GM19193 (cell line): ENCODE data around the gene HECW1.

Experiments used
- POLR2A ChIP-seq: IDR thresholded peaks from 4 replicates; pipeline ENCODE4 v1.6.1; 2011; ENCODE audit not compliant: insufficient read depth, insufficient read length; ENCODE audit errors: extremely low read depth

The HECW1 gene

GRCh38 chr7:43135129-43135528 lies 22.7 kb downstream of the HECW1 start:
- no peak for TF ChIP-seq POLR2A

GRCh38 chr7:43136064-43136463 lies 23.6 kb downstream of the HECW1 start:
- TF ChIP-seq POLR2A: no peak

- no peak for TF ChIP-seq POLR2A
These were observed 25.4 kb downstream of the HECW1 start for GRCh38 chr7:43137811-43138210.

GRCh38 chr7:43138710-43139109 lies 26.3 kb downstream of the HECW1 start:
- TF ChIP-seq POLR2A: no peak

DNA sequence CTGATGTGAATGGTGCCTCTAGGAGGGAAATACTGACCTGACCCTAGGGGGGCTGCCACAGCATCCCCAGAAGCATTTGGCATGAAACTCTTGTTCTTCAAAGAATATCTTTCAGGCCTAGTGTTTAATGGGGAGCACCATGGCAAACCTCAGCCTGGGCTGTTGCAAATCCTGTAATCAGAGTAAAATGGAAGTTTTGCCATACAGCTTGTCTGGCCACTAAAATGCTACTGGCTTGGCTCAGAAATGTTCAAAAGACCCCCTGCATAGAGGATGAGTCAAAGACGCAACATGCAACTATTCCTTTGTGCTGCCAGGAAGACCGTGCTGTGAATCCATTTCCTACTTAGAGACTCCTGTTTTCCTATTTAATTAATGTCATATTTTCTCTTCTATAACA lies 26.7 kb downstream of the HECW1 start:
- TF ChIP-seq POLR2A: no peak

- no peak for TF ChIP-seq POLR2A
These were observed 27.7 kb downstream of the HECW1 start for GRCh38 chr7:43140186-43140585.

DNA sequence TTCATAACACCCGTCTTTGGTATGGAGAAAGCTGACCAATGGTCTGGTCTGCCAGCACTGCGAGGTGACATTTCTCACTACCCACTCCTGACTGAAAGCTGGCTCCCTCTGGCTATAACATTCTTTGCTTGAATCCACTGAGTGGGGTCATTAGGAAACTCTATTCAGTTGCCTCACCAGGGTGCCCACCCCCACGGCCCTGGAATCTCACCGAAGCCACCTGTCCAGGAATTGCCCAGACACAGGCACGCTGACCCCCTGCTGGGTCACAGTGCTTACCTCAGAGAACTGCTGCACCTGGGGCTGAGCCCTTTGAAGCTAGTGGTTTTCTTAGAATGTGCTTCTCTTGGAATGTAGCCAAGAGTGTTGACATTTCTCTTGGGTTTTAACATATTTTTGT lies 28.6 kb downstream of the HECW1 start:
- TF ChIP-seq POLR2A: no peak

DNA sequence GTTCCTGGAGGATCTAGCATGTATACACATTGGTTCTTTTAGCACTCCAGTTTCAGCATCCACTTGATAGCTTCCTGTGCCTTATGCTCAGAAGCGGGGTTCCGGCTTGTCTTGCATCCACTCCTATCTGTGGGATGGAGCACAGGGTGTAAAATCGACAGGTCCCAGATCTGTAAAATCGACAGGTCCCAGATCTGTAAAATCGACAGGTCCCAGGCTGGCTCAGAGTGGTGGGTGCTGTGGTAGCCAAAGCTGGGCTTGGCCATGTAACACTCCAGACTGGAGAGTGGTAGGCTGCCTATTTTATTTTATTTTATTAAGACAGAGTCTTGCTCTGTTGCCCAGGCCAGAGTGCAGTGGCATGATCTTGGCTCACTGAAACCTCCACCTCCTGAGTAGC lies 30.3 kb downstream of the HECW1 start:
- TF ChIP-seq POLR2A: no peak

DNA sequence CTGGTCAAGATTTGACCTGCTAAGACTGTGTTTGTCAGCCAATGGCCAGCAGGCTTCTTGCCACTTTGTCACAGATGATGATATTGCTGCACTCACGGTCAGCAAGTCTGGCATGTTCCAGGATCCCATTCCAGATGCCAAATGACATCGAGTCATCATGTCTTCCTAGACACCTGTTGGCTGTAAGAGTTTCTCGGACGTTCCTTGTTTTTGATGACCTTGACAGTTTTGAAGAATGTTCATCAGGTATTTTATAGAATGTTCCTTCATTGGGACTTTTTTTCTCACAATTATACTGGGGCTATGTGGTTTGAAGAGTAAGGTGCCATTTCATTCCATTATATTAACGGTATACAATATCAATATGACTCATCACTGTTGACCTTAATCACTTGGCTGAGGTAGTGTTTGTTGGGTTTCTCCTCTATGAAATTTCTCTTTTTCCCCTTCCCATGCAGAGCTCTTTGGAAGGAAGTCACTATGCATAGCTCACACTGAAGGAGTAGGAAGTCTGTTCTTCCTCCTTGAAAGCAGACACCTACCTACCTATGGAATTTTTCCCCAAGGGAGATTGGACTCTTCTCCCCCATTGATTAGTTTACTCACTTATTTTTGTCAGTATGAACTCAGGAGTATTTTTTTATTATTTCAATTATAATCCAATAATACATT lies 31.6 kb downstream of the HECW1 start:
- no peak for TF ChIP-seq POLR2A

- no peak for TF ChIP-seq POLR2A
These were observed 35.8 kb downstream of the HECW1 start for GRCh38 chr7:43148161-43148731.

DNA sequence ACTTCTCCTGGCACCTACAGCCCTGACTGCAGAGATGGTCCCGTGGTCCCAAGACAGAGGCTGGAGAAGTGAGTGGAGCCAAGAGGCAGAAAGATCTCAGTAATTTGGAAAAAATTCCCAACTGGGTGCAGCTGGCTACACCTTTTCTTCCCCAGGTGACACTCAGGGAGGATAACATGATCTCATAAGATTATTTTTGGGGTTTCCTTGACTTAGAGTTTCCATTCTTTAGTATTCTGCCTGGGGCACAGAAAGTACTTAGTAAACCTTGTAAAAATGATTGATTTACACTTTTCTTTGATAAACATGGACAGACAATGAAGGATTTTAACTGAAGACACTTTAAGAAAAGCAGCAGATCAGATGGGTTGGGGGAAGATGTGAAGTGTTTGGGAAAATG lies 38.6 kb downstream of the HECW1 start:
- TF ChIP-seq POLR2A: no peak

DNA sequence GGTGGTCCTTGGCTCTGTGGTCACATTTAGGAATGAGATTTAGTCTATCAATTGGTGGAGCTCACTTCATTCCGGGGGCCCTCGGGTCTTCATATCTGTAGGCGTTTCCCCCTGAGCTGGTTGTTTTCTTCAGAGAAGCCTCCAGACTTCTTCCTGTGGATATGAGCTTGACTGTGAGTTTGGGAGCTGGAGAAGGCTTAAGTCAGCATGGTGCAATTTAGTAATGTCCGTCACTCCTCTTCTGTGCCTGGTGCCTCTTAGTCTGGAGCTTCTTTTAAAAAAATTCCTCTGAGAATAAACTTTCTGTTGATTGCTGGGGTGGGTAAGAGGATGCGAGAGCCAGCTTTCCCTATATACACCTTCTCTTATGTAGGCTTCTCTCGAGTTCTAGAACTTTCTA lies 40.2 kb downstream of the HECW1 start:
- TF ChIP-seq POLR2A: no peak

- TF ChIP-seq POLR2A: no peak
These were observed 43.2 kb downstream of the HECW1 start for GRCh38 chr7:43155636-43156035.

GRCh38 chr7:43163885-43164284 lies 51.4 kb downstream of the HECW1 start:
- TF ChIP-seq POLR2A: no peak

DNA sequence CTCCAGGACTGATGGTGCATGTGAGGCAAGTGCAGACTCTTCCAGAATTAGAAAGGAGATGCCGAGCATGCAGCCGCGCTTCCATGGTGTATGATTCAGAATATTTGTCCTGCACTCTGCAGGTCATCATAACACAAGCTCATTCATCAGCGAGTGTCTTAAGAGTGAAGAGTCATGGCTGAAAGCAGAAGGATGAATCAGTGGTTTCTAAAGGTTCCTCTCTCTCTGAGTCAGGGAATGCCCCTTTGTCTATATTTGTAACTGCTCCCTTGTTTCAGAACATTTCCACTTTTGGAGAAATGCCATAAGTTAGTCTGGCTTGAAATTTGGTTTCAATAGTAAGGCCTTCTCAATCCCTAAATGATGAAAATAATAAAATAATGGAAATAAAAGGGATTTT lies 52.3 kb downstream of the HECW1 start:
- TF ChIP-seq POLR2A: no peak

DNA sequence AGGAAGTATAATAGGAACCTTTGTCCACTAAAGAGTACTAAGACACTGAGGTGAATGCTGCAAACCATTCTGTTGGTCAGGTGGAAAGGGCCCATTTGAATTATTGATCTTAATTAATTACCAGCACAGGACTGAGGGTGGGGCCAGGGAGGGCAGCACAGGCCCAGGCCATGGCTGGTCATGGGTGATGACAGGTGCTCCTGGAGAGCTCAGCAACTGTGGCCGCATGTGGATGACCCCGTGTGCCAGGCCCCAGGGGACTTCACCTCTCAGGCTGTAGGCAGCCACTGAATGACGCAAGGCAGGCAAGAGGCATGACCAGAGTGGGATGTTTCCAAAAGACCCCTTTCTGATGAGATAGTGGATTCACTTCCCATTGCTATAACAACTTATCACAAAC lies 54.2 kb downstream of the HECW1 start:
- no peak for TF ChIP-seq POLR2A

- TF ChIP-seq POLR2A: no peak
These were observed 56.6 kb downstream of the HECW1 start for GRCh38 chr7:43169076-43169475.

DNA sequence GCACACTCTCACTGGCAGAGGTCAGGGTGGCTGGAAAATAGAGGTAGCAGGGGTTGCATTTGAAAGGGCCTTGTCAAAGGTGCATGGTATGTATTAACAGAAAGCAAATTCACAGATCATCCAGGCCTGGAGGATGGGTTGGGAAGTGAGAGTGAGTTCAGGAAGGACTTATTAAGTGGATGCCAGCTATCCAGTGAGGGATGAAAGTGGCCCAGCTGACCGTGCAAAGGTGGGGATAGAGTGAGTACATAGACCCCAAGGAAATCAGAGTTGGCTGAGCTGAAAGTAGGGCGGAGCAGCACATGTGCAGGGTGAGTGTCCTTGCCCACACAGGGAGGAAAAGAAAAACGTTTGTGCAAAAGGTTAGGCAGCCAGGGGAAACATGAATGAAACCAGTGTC lies 58.1 kb downstream of the HECW1 start:
- no peak for TF ChIP-seq POLR2A
